Activated naive CD8-positive, alpha-beta T cell treated with anti-CD3 and anti-CD28 coated beads, Interleukin-2, amount 50 U/mL, for 24 hours (primary cell): ENCODE results near the gene REXO4.
A peak's percentile ranks its signal among the peaks of the same experiment; 100 is the strongest.

Experiments
- ATAC-seq: fragments of 150-1000 bp; cut with Tn5 transposase; one replicate; pipeline ENCODE4 v1.10.0; 2021
- DNase-seq: peaks from one replicate; pipeline ENCODE4 v3.0.0; 2021
- H3K27ac Mint-ChIP-seq: one replicate; pipeline ENCODE4 v1.8.0; 2021; ENCODE audit warnings: mild to moderate bottlenecking, mixed read lengths
- H3K27me3 Mint-ChIP-seq: one replicate; pipeline ENCODE4 v1.8.0; 2021; ENCODE audit warnings: mixed read lengths
- H3K36me3 Mint-ChIP-seq: one replicate; pipeline ENCODE4 v1.8.0; 2021; ENCODE audit warnings: low read depth, mixed read lengths
- H3K4me1 Mint-ChIP-seq: one replicate; pipeline ENCODE4 v1.8.0; 2021; ENCODE audit warnings: mixed read lengths
- H3K4me3 Mint-ChIP-seq: one replicate; pipeline ENCODE4 v1.8.0; 2021; ENCODE audit warnings: mild to moderate bottlenecking, moderate library complexity, mixed read lengths
- H3K9me3 Mint-ChIP-seq: one replicate; pipeline ENCODE4 v1.8.0; 2021; ENCODE audit warnings: mixed read lengths

Gene REXO4

DNA sequence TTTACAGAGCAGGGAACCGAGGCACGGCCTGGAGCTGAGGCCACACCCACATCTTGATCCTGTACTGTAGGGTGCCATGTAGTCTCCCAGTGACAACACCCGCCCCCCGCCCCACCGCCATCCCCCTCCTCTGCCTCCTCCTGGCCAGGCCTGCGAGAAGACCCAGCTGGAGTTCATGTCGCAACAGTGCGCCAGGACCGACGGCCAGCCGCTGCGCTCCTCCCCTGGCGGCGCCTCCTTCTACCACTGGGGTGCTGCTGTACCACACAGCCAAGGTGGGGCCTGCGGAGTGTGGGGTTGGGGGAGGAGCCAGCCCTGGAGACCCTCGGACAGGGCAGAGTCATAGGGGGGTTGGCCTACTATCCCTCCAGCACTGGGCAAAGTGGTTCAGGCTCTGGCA, 18.9 kb upstream of the REXO4 start:
- Mint-ChIP-seq H3K36me3 (no peaks in the 10 kb centered on the region), H3K4me3 (no peak overlapping the region), H3K9me3 (no peaks in the 10 kb centered on the region), H3K4me1 (peaks cover 7% of the 10 kb centered on the region), H3K27ac (no peak overlapping the region), H3K27me3 (no peaks in the 10 kb centered on the region)
- DNase-seq (no peak), ATAC-seq (no peak)

DNA sequence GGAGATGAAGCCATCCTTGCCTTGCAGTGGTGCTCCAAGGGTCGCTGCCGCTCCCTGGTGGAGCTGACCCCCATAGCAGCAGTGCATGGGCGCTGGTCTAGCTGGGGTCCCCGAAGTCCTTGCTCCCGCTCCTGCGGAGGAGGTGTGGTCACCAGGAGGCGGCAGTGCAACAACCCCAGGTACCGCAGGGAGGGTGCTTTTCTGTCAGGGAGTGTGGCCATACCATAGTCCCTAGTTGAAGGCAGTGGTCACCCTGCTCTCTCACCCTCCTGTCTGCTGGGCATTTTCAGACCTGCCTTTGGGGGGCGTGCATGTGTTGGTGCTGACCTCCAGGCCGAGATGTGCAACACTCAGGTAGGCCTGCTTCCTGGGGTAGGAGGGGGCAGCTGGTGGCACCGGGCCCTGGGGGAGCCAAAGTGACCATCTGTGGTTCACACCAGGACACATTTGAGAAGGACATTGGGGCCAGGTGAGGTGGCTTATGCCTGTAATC, 15.6 kb upstream of the REXO4 start:
- no peak overlapping the region for H3K4me3 Mint-ChIP-seq
- H3K27ac Mint-ChIP-seq = no peak overlapping the region
- DNase-seq = no peak
- peaks cover 6% of the 10 kb centered on the region for H3K27me3 Mint-ChIP-seq
- no peaks in the 10 kb centered on the region for H3K9me3 Mint-ChIP-seq
- ATAC-seq = no peak
- no peaks in the 10 kb centered on the region for H3K4me1 Mint-ChIP-seq
- no peaks in the 10 kb centered on the region for H3K36me3 Mint-ChIP-seq

DNA sequence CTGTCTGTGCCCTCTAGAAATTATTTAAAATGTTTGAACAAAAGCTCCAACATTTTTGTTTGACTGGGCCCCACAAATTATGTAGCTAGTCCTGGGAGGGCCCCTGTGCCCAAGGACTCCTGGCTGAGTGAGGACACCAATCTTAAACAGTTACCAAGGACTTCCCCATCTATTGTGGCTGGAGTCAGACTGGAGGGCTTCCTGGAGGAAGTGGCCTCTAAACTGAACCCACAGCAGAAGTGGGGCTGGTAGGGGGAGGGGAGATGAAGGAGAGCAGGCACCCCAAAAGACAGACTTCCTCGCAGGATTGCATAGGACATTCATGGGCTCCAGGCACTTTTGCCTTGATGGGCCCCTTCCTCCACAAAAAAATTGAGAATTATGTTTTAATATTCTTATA, 12.4 kb upstream of the REXO4 start:
- H3K36me3 Mint-ChIP-seq = no peaks in the 10 kb centered on the region
- H3K4me3 Mint-ChIP-seq = no peak overlapping the region
- no peaks in the 10 kb centered on the region for H3K9me3 Mint-ChIP-seq
- H3K27me3 Mint-ChIP-seq = peaks cover 21% of the 10 kb centered on the region
- ATAC-seq (no peak), DNase-seq (no peak)
- H3K27ac Mint-ChIP-seq = no peak overlapping the region
- H3K4me1 Mint-ChIP-seq = peaks cover 4% of the 10 kb centered on the region

DNA sequence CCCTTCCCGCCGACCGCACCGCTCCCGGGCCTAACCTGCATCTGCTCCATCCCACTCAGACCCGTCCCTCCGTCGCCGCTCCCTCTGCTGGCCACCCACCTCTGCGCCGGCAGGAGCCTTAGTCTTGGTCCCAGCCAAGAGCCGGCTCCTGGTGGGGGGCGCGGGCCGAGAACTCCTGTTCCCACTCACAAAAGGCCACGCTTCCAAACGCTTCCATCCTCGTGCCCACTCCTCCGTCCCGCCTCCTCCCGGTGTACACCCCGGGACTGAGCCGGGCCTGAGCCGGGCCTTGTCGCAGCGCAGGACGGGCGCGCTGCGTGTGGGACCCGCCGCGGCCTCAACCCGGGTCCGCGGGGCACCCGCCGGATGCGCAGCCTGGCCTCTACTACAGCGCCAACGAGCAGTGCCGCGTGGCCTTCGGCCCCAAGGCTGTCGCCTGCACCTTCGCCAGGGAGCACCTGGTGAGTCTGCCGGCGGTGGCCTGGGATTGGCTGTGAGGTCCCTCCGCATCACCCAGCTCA, 11.9 kb upstream of the REXO4 start:
- H3K27ac Mint-ChIP-seq = no peak overlapping the region
- H3K27me3 Mint-ChIP-seq = peaks cover 21% of the 10 kb centered on the region
- H3K4me3 Mint-ChIP-seq = no peak overlapping the region
- DNase-seq (no peak), ATAC-seq (peak; percentile 45)
- peaks cover 4% of the 10 kb centered on the region for H3K4me1 Mint-ChIP-seq
- H3K36me3 Mint-ChIP-seq = no peaks in the 10 kb centered on the region
- H3K9me3 Mint-ChIP-seq = no peaks in the 10 kb centered on the region

DNA sequence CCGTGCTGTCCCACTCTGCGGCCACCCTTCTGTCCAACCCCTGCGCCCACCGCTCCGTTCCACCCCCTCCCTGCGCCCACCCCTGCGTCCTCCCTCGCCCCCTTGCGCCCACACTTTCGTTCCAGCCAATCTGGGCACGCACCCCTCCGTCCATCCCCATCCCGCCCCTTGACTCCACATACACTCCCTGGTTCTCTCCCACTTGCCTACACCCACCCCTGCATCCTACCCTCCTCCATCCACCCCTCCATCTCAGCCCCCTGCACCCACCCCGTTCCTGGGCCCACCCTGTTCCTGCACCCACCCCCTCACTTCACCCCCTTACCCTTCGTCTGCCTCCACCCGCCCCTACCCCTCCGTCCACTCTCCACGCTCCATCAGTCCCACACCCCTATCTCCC, 11.4 kb upstream of the REXO4 start:
- H3K4me3 Mint-ChIP-seq = no peak overlapping the region
- peaks cover 4% of the 10 kb centered on the region for H3K4me1 Mint-ChIP-seq
- no peak for ATAC-seq
- no peak for DNase-seq
- no peaks in the 10 kb centered on the region for H3K36me3 Mint-ChIP-seq
- no peak overlapping the region for H3K27ac Mint-ChIP-seq
- H3K9me3 Mint-ChIP-seq = no peaks in the 10 kb centered on the region
- H3K27me3 Mint-ChIP-seq = peaks cover 21% of the 10 kb centered on the region

DNA sequence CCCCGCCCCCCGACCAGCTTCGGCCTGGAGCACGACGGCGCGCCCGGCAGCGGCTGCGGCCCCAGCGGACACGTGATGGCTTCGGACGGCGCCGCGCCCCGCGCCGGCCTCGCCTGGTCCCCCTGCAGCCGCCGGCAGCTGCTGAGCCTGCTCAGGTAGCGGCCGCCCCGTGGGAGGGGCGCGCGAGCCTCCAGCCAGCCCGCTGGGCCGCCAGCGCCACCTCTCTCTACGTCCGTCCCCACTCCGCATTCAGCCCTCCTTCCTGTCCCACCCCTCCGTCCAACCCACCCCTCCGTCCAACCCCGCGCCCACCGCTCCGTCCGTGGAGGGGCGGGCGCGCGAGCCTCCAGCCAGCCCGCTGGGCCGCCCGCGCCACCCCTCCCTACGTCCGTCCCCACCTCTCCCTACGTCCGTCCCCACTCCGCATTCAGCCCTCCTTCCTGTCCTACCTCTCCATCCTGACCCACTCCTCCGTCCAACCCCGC, 10.8 kb upstream of the REXO4 start:
- Mint-ChIP-seq H3K9me3 (no peaks in the 10 kb centered on the region), H3K27me3 (peaks cover 21% of the 10 kb centered on the region), H3K36me3 (no peaks in the 10 kb centered on the region), H3K27ac (no peak overlapping the region), H3K4me3 (no peak overlapping the region), H3K4me1 (peaks cover 4% of the 10 kb centered on the region)
- ATAC-seq = no peak
- DNase-seq = no peak

DNA sequence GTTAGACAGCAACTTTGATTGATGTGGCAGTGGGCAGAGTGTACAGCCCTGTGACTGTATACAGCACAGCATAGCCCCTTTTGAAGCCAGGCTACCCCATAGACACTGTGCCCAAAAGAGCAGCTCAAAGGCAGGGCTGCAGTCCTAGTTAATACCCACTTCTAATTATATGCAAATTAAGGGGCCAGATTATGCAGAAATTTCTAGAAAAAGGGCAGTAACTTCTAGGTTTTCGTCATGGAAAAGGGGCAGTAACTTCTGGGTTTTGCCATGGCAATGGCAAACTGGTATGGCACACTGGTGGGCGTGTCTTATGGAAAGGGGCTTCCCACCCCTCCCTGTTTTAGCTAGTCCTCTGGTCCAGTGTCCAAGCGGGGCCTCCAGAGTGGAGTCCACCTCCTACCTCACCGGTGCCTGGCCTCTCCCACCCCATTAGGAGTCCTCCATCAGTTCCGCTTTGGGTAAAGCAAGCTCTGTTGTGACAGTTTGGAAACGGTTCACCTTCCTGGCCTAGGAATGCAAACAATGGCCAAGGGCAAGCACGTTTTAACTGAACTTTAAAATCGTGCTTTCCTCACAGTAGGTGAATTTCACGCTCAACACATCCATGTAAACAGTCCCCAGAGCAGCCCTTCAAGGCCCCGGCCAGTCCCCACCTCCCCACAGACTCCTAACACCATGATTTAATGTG, 10.0 kb upstream of the REXO4 start:
- peak overlapping the region; percentile 29 for H3K4me3 Mint-ChIP-seq
- H3K36me3 Mint-ChIP-seq = no peaks in the 10 kb centered on the region
- H3K27ac Mint-ChIP-seq = no peak overlapping the region
- ATAC-seq = no peak
- peaks cover 4% of the 10 kb centered on the region for H3K4me1 Mint-ChIP-seq
- H3K9me3 Mint-ChIP-seq = no peaks in the 10 kb centered on the region
- peaks cover 21% of the 10 kb centered on the region for H3K27me3 Mint-ChIP-seq
- DNase-seq = no peak

DNA sequence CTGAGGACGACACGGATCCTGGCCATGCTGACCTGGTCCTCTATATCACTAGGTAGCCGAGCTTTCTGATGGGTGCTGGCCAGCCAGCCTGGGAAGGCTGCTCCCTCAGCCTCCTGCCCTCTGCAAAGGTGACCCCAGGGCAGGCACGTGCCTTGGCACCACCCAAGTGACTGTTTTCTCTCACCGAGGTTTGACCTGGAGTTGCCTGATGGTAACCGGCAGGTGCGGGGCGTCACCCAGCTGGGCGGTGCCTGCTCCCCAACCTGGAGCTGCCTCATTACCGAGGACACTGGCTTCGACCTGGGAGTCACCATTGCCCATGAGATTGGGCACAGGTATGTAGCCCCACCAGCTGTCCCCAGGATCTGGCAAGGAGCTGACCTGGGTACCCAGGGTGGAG, 8.2 kb upstream of the REXO4 start:
- DNase-seq = no peak
- Mint-ChIP-seq H3K4me3 (no peak overlapping the region), H3K27ac (no peak overlapping the region), H3K36me3 (no peaks in the 10 kb centered on the region), H3K4me1 (peaks cover 21% of the 10 kb centered on the region), H3K27me3 (peaks cover 21% of the 10 kb centered on the region), H3K9me3 (no peaks in the 10 kb centered on the region)
- ATAC-seq = no peak

DNA sequence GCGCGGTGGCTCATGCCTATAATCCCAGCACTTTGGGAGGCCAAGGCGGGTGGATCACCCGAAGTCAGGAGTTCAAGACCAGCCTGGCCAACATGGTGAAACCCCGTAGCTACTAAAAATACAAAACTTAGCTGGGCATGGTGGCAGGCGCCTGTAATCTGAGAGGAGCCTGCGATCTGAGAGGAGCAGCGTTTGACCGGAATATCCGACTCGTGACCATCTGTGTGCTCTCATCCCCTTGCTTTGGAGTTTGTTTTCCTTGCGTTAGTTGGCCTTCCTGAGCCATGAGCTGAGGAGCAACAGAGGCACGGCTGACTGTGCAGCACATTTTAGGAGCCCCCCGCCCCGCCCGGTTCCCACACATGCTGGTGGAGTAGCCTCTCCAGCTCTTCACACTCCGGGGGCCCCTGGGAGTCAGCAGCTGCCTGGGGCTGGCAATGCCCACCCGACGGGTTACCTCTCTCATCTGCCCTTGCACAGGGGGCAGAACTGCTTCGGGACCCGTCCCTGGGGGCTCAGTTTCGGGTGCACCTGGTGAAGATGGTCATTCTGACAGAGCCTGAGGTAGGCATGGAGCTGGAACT, 7.3 kb upstream of the REXO4 start:
- Mint-ChIP-seq H3K27ac (no peak overlapping the region), H3K27me3 (peaks cover 18% of the 10 kb centered on the region), H3K36me3 (no peaks in the 10 kb centered on the region), H3K4me3 (no peak overlapping the region), H3K9me3 (no peaks in the 10 kb centered on the region), H3K4me1 (peaks cover 30% of the 10 kb centered on the region)
- no peak for DNase-seq
- ATAC-seq = no peak

DNA sequence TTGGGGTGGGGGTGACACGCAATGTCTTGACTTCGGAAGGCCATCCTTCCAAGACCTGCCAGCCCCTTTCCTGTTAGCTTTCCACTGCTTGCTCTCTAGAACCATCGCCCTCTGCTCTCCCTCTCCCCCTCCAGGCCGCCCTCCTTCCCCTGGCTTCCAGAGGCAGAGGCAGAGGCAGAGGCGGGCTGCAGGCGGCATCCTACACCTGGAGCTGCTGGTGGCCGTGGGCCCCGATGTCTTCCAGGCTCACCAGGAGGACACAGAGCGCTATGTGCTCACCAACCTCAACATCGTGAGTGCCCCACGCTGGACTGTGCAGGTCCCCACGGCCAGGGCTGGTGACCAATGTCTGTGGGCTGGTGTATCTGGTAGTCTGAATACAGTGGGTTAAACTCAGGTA, 6.4 kb upstream of the REXO4 start:
- ATAC-seq = no peak
- Mint-ChIP-seq H3K9me3 (no peaks in the 10 kb centered on the region), H3K36me3 (no peaks in the 10 kb centered on the region), H3K27ac (no peak overlapping the region), H3K4me3 (no peak overlapping the region), H3K27me3 (peaks cover 15% of the 10 kb centered on the region), H3K4me1 (peaks cover 33% of the 10 kb centered on the region)
- DNase-seq = no peak

DNA sequence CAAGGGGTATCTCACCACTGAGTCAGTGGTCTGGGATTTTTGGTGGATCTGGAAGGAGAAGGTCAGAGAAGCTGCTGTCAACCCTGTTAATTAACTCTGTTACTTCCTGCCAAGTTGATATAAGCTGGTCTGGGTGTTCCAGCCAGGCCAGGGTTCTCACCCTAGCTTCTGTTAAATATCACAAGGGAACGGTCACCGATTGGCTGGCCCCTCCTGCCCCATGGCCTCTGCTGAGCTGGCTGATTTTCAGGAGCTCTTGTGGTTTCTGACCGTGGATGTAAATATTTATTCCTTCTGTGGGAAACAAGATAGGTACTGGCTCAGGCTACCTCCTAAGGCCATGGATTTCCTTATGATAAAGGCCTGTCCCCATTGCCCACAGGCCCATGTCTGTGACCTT, 5.4 kb upstream of the REXO4 start:
- no peak for ATAC-seq
- no peak overlapping the region for H3K27ac Mint-ChIP-seq
- H3K36me3 Mint-ChIP-seq = no peaks in the 10 kb centered on the region
- H3K9me3 Mint-ChIP-seq = no peaks in the 10 kb centered on the region
- peaks cover 41% of the 10 kb centered on the region for H3K4me1 Mint-ChIP-seq
- DNase-seq = no peak
- H3K4me3 Mint-ChIP-seq = no peak overlapping the region
- peaks cover 14% of the 10 kb centered on the region for H3K27me3 Mint-ChIP-seq

DNA sequence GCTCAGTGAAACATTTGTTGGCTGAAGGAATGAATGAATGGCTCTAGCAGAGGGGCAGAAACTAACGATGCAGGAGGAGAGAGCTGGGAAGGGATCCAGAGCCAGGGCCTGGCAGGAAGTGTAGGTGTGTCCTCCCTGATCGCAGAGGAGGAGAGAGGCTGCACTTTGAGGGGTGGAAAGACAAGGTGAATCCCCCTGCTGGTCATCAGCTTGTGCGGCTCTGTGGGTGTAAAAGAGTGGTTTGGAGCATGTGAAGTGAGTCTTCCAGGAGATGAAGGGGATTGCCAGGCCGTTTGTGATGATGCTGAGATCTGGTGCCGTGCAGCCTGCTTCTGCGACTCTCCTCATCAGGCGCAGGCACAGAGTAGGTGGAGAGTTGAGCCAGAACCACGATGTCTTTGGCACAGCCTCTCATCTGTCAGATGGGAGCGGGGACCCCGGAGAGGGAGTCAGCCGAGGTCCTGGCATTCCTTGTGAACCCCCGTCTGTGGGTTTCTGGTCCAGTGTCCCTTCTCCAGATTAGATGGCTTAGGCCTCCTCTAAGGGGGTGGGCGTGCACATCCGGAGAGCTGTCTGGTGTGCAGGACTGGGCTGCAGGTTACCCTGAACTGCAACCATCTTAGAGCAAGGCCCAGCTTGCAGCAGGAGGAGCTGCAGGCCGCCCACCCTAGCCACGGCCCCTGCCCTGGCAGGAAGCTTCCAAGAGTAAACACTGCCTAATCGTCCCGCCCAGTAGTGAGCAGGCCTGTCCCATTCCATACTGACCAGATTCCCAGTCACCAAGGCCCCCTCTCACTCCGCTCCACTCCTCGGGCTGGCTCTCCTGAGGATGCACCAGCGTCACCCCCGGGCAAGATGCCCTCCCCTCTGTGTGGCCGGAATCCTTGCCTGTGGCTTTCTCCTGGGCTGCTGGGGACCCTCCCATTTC, 4.1 kb upstream of the REXO4 start, which contains the start of gene ADAMTS13:
TSS of gene ADAMTS13 (plus strand) at position 753 of the 928 bp plus-strand sequence. CDS start at position 830, 77 bp downstream.
- Mint-ChIP-seq H3K4me3 (peak within 1 kb of the TSS; percentile 30), H3K27me3 (peaks cover 2% of the 10 kb centered on the region), H3K27ac (peak within 1 kb of the TSS; percentile 73), H3K4me1 (peaks cover 42% of the 10 kb centered on the region), H3K9me3 (no peaks in the 10 kb centered on the region), H3K36me3 (peaks cover 5% of the 10 kb centered on the region)
- DNase-seq = peak; percentile 70
- ATAC-seq = peak; percentile 74

DNA sequence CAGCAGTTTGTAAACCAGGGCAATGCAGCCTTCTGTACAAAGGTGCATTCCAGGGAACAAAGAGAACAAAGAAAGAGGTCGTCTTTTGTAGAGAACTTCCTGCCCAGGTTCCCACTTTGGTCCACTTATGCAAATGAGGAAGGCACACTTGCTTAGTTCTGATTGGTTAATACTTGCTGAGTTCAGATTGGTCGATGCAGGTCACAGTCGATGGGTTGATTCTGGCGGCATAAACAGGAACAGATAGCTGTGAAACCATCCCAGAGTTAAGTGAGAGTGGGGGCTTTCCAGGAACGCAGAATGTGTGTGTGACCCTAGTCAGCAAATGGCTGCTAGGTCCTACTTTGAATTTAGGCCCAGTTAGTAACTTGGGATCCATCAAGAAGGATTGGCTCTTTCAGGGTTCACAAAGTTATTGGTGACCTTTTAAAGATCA, 2.6 kb upstream of the REXO4 start:
- ATAC-seq (no peak), DNase-seq (peak; percentile 33)
- H3K36me3 Mint-ChIP-seq = peaks cover 17% of the 10 kb centered on the region
- H3K9me3 Mint-ChIP-seq = no peaks in the 10 kb centered on the region
- peaks cover 57% of the 10 kb centered on the region for H3K4me1 Mint-ChIP-seq
- H3K4me3 Mint-ChIP-seq = peak overlapping the region; percentile 8
- H3K27me3 Mint-ChIP-seq = no peaks in the 10 kb centered on the region
- H3K27ac Mint-ChIP-seq = peak overlapping the region; percentile 70

DNA sequence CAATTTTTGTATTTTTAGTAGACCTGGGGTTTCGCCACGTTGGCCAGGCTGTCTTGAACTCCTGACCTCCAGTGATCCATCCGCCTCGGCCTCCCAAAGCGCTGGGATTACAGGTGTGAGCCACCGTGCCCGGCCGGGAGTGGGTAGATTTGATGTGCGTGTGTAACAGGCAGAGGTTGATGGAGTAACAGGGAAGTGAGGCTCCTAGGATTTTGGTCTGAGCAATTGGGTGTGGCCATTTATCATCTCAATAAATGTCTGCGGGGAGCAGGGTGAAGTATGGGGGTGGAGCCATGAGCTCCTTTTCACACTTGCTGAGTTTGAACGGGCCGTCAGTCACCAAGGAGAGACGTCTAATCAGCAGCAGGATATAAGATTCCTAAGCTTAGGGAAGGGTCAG, 1.2 kb upstream of the REXO4 start:
- ATAC-seq (no peak), DNase-seq (no peak)
- H3K9me3 Mint-ChIP-seq = no peaks in the 10 kb centered on the region
- H3K36me3 Mint-ChIP-seq = peaks cover 31% of the 10 kb centered on the region
- H3K27ac Mint-ChIP-seq = peak overlapping the region; percentile 89
- peak overlapping the region; percentile 90 for H3K4me3 Mint-ChIP-seq
- peaks cover 68% of the 10 kb centered on the region for H3K4me1 Mint-ChIP-seq
- H3K27me3 Mint-ChIP-seq = no peaks in the 10 kb centered on the region
